A673 (cell line): ENCODE results near the gene FKBP8. TPM values are rescaled to one million over a fixed set of nuclear protein-coding genes. Genes with fewer than 3 reads are reported as not detected.

Experiments used
- BruUV-seq: library from RNA; stranded (reverse); fragments of 400-500 nt; replicated peaks from 2 replicates; lab custom pipeline; 2021; lab: Mats Ljungman, UMichigan
- CTCF ChIA-PET: fragments of 300-600 bp; sonication (Branson Sonifier 250); formaldehyde crosslinking; loops from one replicate; lab custom pipeline; 2022; ENCODE audit warnings: antibody characterized with exemption; lab: Charles Lee
- POLR2A ChIA-PET: fragments of 300-600 bp; sonication (Branson Sonifier 250); formaldehyde crosslinking; loops from one replicate; lab custom pipeline; 2022; ENCODE audit warnings: antibody characterized with exemption; ENCODE audit not compliant: low non-redundant PET; lab: Charles Lee
- DNase-seq: peaks from one replicate; pipeline ENCODE4 v3.0.0-alpha.2; 2015; ENCODE audit warnings: low spot score
- H3K27ac ChIP-seq: fragments of 200-600 bp; sonication (generic); 2 replicates; pipeline ENCODE4 v1.5.1; 2016; ENCODE audit warnings: mixed run types, low read depth, mild to moderate bottlenecking, mixed read lengths, antibody characterized with exemption, low read length; ENCODE audit not compliant: poor library complexity, severe bottlenecking
- H3K27me3 ChIP-seq: fragments of 200-600 bp; sonication (generic); replicated peaks from 2 replicates; pipeline ENCODE4 v1.6.1; 2017; ENCODE audit warnings: mixed run types, low read depth, mild to moderate bottlenecking, mixed read lengths, antibody characterized with exemption, low read length; ENCODE audit not compliant: insufficient read depth, poor library complexity
- H3K36me3 ChIP-seq: fragments of 200-600 bp; sonication (generic); 2 replicates; pipeline ENCODE4 v1.6.1; 2016; ENCODE audit warnings: mixed run types, mild to moderate bottlenecking, mixed read lengths, antibody characterized with exemption, low read length; ENCODE audit not compliant: insufficient read depth, poor library complexity, severe bottlenecking
- H3K4me1 ChIP-seq: fragments of 200-600 bp; sonication (generic); 2 replicates; pipeline ENCODE4 v1.6.1; 2017; ENCODE audit warnings: mixed run types, mild to moderate bottlenecking, mixed read lengths, antibody characterized with exemption, low read length; ENCODE audit not compliant: insufficient read depth, poor library complexity, severe bottlenecking
- H3K4me3 ChIP-seq: fragments of 200-600 bp; sonication (generic); 2 replicates; pipeline ENCODE4 v1.5.1; 2016; ENCODE audit warnings: low read depth, mixed run types, mild to moderate bottlenecking, mixed read lengths, low read length; ENCODE audit not compliant: poor library complexity, severe bottlenecking
- H3K9me3 ChIP-seq: fragments of 200-600 bp; sonication (generic); 2 replicates; pipeline ENCODE4 v1.6.1; 2016; ENCODE audit warnings: mixed run types, low read depth, mild to moderate bottlenecking, mixed read lengths, antibody characterized with exemption, low read length; ENCODE audit not compliant: poor library complexity, severe bottlenecking
- EZH2 ChIP-seq: fragments of 200-600 bp; sonication (generic); IDR thresholded peaks from 2 replicates; pipeline ENCODE4 v1.6.1; 2017; ENCODE audit warnings: borderline replicate concordance, low read depth, mild to moderate bottlenecking, mixed read lengths, antibody characterized with exemption, low read length; ENCODE audit not compliant: poor library complexity, severe bottlenecking
- intact Hi-C: fragments of 100-400 bp; cut with micrococcal nuclease; formaldehyde crosslinking; loops from one replicate; pipeline ENCODE4 v1.10.0; 2022; ENCODE audit not compliant: unreplicated experiment
- total RNA-seq: library from RNA; stranded (reverse); gene quantifications from 2 replicates; pipeline ENCODE4 v1.2.3, GENCODE V29; 2021
- TF ChIP-seq, protein P1 (sequence below): fragments of 300-800, 200-600 bp; sonication (generic); conservative IDR thresholded peaks from 2 replicates; pipeline ENCODE4 v1.5.1; 2017; ENCODE audit warnings: low read depth, mild to moderate bottlenecking, antibody characterized with exemption, low read length, moderate library complexity, mixed read lengths

Gene FKBP8
- total RNA-seq, 1 experiment from 2014 or later, result 210 TPM

DNA sequence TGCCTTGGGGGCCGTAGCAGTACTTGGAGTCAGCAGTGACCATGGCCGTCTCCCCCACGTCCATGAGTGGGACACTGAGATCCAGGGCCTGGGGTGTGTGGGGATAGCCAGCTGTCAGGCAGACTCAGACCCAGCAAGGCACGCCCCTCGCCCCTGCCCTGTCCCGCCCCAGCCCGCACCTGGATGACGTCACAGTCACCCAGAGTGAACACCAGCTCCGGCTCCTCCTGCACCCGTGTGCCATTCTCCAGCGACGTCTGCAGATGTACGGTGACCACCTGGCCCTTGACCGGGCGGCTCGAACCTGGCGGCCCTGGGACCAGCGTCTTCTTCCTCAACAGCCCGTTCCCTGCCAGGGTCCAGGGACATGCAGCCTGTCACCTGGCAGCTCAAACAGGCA lies 4.0 kb downstream of the FKBP8 start:
- Histone ChIP-seq H3K27ac (no peak overlapping the region), H3K4me3 (no peak overlapping the region), H3K27me3 (no peaks in the 10 kb centered on the region), H3K4me1 (peaks cover 10% of the 10 kb centered on the region), H3K9me3 (no peaks in the 10 kb centered on the region), H3K36me3 (peaks cover 56% of the 10 kb centered on the region)
- CTCF ChIA-PET, result interaction anchor here (0.6 kb wide), 1 partner anchor 15 kb away, joined by 3 read pairs; no protein-coding TSS in a partner anchor
- POLR2A ChIA-PET, result no interaction called here
- no peak for DNase-seq
- no TSS peak for BruUV-seq
- intact Hi-C loops, result no loop called here
- TF ChIP-seq EZH2, result no peak
- TF ChIP-seq, protein P1, sequence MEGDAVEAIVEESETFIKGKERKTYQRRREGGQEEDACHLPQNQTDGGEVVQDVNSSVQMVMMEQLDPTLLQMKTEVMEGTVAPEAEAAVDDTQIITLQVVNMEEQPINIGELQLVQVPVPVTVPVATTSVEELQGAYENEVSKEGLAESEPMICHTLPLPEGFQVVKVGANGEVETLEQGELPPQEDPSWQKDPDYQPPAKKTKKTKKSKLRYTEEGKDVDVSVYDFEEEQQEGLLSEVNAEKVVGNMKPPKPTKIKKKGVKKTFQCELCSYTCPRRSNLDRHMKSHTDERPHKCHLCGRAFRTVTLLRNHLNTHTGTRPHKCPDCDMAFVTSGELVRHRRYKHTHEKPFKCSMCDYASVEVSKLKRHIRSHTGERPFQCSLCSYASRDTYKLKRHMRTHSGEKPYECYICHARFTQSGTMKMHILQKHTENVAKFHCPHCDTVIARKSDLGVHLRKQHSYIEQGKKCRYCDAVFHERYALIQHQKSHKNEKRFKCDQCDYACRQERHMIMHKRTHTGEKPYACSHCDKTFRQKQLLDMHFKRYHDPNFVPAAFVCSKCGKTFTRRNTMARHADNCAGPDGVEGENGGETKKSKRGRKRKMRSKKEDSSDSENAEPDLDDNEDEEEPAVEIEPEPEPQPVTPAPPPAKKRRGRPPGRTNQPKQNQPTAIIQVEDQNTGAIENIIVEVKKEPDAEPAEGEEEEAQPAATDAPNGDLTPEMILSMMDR, result no peak

DNA sequence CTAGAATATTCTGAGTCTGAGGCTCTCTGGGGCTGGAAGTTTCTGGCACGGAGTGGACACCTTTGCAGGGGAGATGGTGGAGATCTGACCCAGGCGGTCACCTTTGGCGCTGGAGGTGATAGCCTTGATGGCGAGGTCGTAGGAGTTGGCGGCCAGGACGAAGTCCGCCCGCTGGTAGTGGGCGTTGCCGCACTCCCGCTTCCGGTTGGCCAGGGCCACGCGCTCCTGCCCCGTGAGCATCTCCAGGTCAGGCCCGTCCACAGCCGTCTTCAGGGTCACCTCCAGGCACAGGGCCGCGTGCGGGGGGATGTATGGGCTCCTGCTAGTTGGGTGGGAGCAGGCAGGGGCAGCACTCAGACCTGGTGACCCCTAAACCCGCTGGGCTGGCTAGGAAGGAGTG lies 5.3 kb downstream of the FKBP8 start:
- intact Hi-C loops, result no loop called here
- Histone ChIP-seq H3K27me3 (no peaks in the 10 kb centered on the region), H3K27ac (no peak overlapping the region), H3K4me3 (no peak overlapping the region), H3K36me3 (peaks cover 57% of the 10 kb centered on the region), H3K9me3 (no peaks in the 10 kb centered on the region), H3K4me1 (peaks cover 5% of the 10 kb centered on the region)
- BruUV-seq, result no TSS peak
- ChIA-PET CTCF (no interaction called here), POLR2A (interaction anchor here (0.7 kb wide), 1 partner anchor 137 kb away, joined by 23 read pairs; no protein-coding TSS in a partner anchor)
- TF ChIP-seq, protein P1, result no peak
- no peak for TF ChIP-seq EZH2
- no peak for DNase-seq

DNA sequence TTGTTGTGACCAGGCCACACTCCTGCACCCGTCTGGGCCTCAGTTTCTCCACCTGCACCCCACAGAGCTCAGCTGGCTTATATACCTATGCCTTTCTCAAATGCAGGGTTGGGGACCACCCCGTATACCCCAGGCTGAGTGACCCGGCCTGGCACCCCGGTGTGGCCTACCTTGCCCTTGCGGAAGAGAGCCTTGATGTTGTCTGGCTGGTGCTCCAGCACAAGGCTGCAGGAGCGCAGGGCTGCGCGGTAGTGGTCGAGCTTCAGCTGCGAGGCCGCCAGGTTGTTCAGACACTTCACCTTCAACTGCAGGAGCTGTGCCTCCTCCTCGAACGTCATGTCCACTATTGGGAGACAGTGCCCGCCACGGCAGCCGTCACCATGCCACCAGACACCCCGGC lies 5.9 kb downstream of the FKBP8 start:
- intact Hi-C loops, result no loop called here
- ChIA-PET POLR2A (no interaction called here), CTCF (no interaction called here)
- H3K4me1 ChIP-seq, result peaks cover 4% of the 10 kb centered on the region
- H3K36me3 ChIP-seq, result peaks cover 64% of the 10 kb centered on the region
- no peaks in the 10 kb centered on the region for H3K9me3 ChIP-seq
- H3K4me3 ChIP-seq, result no peak overlapping the region
- no peak for TF ChIP-seq EZH2
- TF ChIP-seq, protein P1, result no peak
- BruUV-seq, result no TSS peak
- no peaks in the 10 kb centered on the region for H3K27me3 ChIP-seq
- H3K27ac ChIP-seq, result no peak overlapping the region
- DNase-seq, result no peak
